Neuronal stem cell (in vitro differentiated cells): ENCODE results near the gene HMGA1.
"Not testable (repeated sequence)": the region's sequence is repeated elsewhere in the genome, so short reads cannot be mapped to it uniquely, and the experiment has no call there.

Source experiments
- DNase-seq: peaks from one replicate; pipeline ENCODE4 v3.0.0-alpha.2; 2013; ENCODE audit warnings: low spot score
- H2AFZ ChIP-seq: one replicate; pipeline ENCODE4 v1.6.1; 2013; ENCODE audit warnings: mild to moderate bottlenecking, low read length, inconsistent platforms
- H2AK5ac ChIP-seq: 2 replicates; pipeline ENCODE4 v1.6.1; 2013; ENCODE audit warnings: low read depth, mild to moderate bottlenecking, inconsistent platforms, low read length, moderate library complexity, mixed read lengths
- H2BK120ac ChIP-seq: 2 replicates; pipeline ENCODE4 v1.6.1; 2013; ENCODE audit warnings: low read depth, mild to moderate bottlenecking, inconsistent platforms, low read length, moderate library complexity, mixed read lengths
- H2BK12ac ChIP-seq: one replicate; pipeline ENCODE4 v1.6.1; 2013; ENCODE audit warnings: low read length, inconsistent platforms
- H2BK15ac ChIP-seq: 2 replicates; pipeline ENCODE4 v1.6.1; 2013; ENCODE audit warnings: mild to moderate bottlenecking, low read length, inconsistent platforms, mixed read lengths
- H2BK5ac ChIP-seq: one replicate; pipeline ENCODE4 v1.6.1; 2013; ENCODE audit warnings: inconsistent platforms, mild to moderate bottlenecking, low read length, moderate library complexity
- H3K14ac ChIP-seq: one replicate; pipeline ENCODE4 v1.6.1; 2013; ENCODE audit warnings: low read length, inconsistent platforms
- H3K18ac ChIP-seq: 2 replicates; pipeline ENCODE4 v1.6.1; 2013; ENCODE audit warnings: low read length, inconsistent platforms
- H3K23ac ChIP-seq: 2 replicates; pipeline ENCODE4 v1.6.1; 2013; ENCODE audit warnings: low read depth, mild to moderate bottlenecking, mixed read lengths, low read length, inconsistent platforms; ENCODE audit not compliant: poor library complexity
- H3K27ac ChIP-seq: replicated peaks from 3 replicates; pipeline ENCODE4 v1.5.1; 2013; ENCODE audit warnings: low read length, inconsistent platforms
- H3K27me3 ChIP-seq, 3 experiments: 2 replicates each; pipeline ENCODE4 v1.6.1; 2013; ENCODE audit warnings: low read length in 3 of 3, mild to moderate bottlenecking in 2 of 3, inconsistent platforms in 1 of 3, low read depth in 1 of 3, mixed read lengths in 1 of 3, moderate library complexity in 1 of 3; ENCODE audit not compliant: control insufficient read depth in 3 of 3, insufficient read depth in 3 of 3
- H3K36me3 ChIP-seq, 2 donors: replicated peaks in 1 of 2; 2 replicates each; pipeline ENCODE4 v1.6.1; 2013; ENCODE audit warnings: low read length in 2 of 2; ENCODE audit not compliant: control insufficient read depth in 2 of 2, insufficient read depth in 2 of 2
- H3K4ac ChIP-seq: 2 replicates; pipeline ENCODE4 v1.6.1; 2013; ENCODE audit warnings: inconsistent platforms, mild to moderate bottlenecking, low read length, moderate library complexity
- H3K4me1 ChIP-seq, 2 donors: 1 replicate in 1 of 2; 2 replicates in 1 of 2; pipeline ENCODE4 v1.6.1; 2013; ENCODE audit warnings: low read length in 2 of 2, low read depth in 1 of 2; ENCODE audit not compliant: control insufficient read depth in 2 of 2, insufficient read depth in 1 of 2
- H3K4me2 ChIP-seq: one replicate; pipeline ENCODE4 v1.6.1; 2013; ENCODE audit warnings: mild to moderate bottlenecking, low read length, inconsistent platforms; ENCODE audit not compliant: insufficient read depth, poor library complexity, severe bottlenecking
- H3K4me3 ChIP-seq, 2 donors: 2 replicates each; pipeline ENCODE4 v1.5.1; 2013; ENCODE audit warnings: low read length in 2 of 2, mild to moderate bottlenecking in 2 of 2, inconsistent platforms in 1 of 2, moderate library complexity in 1 of 2
- H3K79me1 ChIP-seq: one replicate; pipeline ENCODE4 v1.6.1; 2013; ENCODE audit warnings: low read depth, mild to moderate bottlenecking, inconsistent platforms, low read length, moderate library complexity
- H3K9ac ChIP-seq: one replicate; pipeline ENCODE4 v1.6.1; 2013; ENCODE audit warnings: mild to moderate bottlenecking, low read depth, low read length, inconsistent platforms; ENCODE audit not compliant: poor library complexity
- H3K9me3 ChIP-seq, 2 donors: replicated peaks in 1 of 2; 2 replicates each; pipeline versions ENCODE3 to v1.6.1; 2013; ENCODE audit warnings: low read length in 2 of 2, mild to moderate bottlenecking in 2 of 2, inconsistent platforms in 1 of 2, low read depth in 1 of 2, mixed read lengths in 1 of 2, moderate library complexity in 1 of 2; ENCODE audit not compliant: control insufficient read depth in 2 of 2, insufficient read depth in 1 of 2
- H4K8ac ChIP-seq: one replicate; pipeline ENCODE4 v1.6.1; 2013; ENCODE audit warnings: low read depth, mild to moderate bottlenecking, inconsistent platforms, low read length, moderate library complexity
- H4K91ac ChIP-seq: one replicate; pipeline ENCODE4 v1.6.1; 2013; ENCODE audit warnings: low read length, low read depth, mild to moderate bottlenecking, inconsistent platforms; ENCODE audit not compliant: poor library complexity
- WGBS, 2 donors: extraction: QIAGEN DNeasy Blood & Tissue Kit; methylation state at CpG; one replicate each; pipeline ENCODE4 v1.1.7; 2013; ENCODE audit warnings: missing lambda C conversion rate in 2 of 2, mixed read lengths in 1 of 2; ENCODE audit not compliant: insufficient read length in 2 of 2, insufficient replicate concordance in 1 of 2; ENCODE audit errors: extremely low coverage in 2 of 2; 5-methylcytosine and 5-hydroxymethylcytosine counted together

HMGA1 gene

GRCh38 chr6:34245032-34245760 lies 8.5 kb downstream of the HMGA1 start:
- not testable (repeated sequence) for H3K14ac ChIP-seq, H2BK120ac ChIP-seq, H3K79me1 ChIP-seq, H3K23ac ChIP-seq, H2BK15ac ChIP-seq, H2AFZ ChIP-seq, H3K4ac ChIP-seq, H2BK5ac ChIP-seq, H4K91ac ChIP-seq, H3K27ac ChIP-seq, H2AK5ac ChIP-seq, H3K27me3 ChIP-seq, H3K9ac ChIP-seq, H3K18ac ChIP-seq, H3K4me3 ChIP-seq, H3K9me3 ChIP-seq, DNase-seq, H2BK12ac ChIP-seq, H4K8ac ChIP-seq, H3K4me2 ChIP-seq
- peaks cover 32 to 55% of the 10 kb centered on the region in 2 donors for H3K36me3 ChIP-seq
- peaks cover 12 to 16% of the 10 kb centered on the region in 2 donors for H3K4me1 ChIP-seq
- no CpG with 5 or more reads among the region's 13 CpGs for WGBS, 2 donors

- H3K14ac ChIP-seq, H2AFZ ChIP-seq, H3K9ac ChIP-seq, DNase-seq, H3K18ac ChIP-seq, H3K27ac ChIP-seq, H3K23ac ChIP-seq, H4K8ac ChIP-seq, H3K4me2 ChIP-seq, H4K91ac ChIP-seq, H3K27me3 ChIP-seq, H3K4ac ChIP-seq, H2AK5ac ChIP-seq, H3K4me3 ChIP-seq, H3K9me3 ChIP-seq, H2BK12ac ChIP-seq, H2BK5ac ChIP-seq, H2BK120ac ChIP-seq, H3K79me1 ChIP-seq, H2BK15ac ChIP-seq: not testable (repeated sequence)
- Histone ChIP-seq H3K4me1 (peaks cover 12 to 13% of the 10 kb centered on the region in 2 donors), H3K36me3 (peaks cover 30 to 49% of the 10 kb centered on the region in 2 donors)
- WGBS, 2 donors, result no CpG with 5 or more reads among the region's 7 CpGs
These were observed 9.1 kb downstream of the HMGA1 start for GRCh38 chr6:34245761-34246140.

- H4K8ac ChIP-seq, result no peak overlapping the region
- H2AFZ ChIP-seq, result no peak overlapping the region
- H3K79me1 ChIP-seq, result peaks cover 5% of the 10 kb centered on the region
- no peak overlapping the region for H2BK120ac ChIP-seq
- no peak overlapping the region for H2BK5ac ChIP-seq
- H3K9ac ChIP-seq, result peak overlapping the region; percentile 54
- no peak overlapping the region for H3K4me2 ChIP-seq
- H2BK12ac ChIP-seq, result no peak overlapping the region
- H3K36me3 ChIP-seq, result peaks cover 29 to 44% of the 10 kb centered on the region in 2 donors
- H3K4ac ChIP-seq, result no peak overlapping the region
- H3K14ac ChIP-seq, result no peak overlapping the region
- H3K4me1 ChIP-seq, result peaks cover 12 to 13% of the 10 kb centered on the region in 2 donors
- no peak overlapping the region for H4K91ac ChIP-seq
- H3K27me3 ChIP-seq, result no peaks in the 10 kb centered on the region
- DNase-seq, result no peak
- no peak overlapping the region for H3K18ac ChIP-seq
- peaks cover 0 to 1% of the 10 kb centered on the region in 2 donors for H3K9me3 ChIP-seq
- no peak overlapping the region for H2AK5ac ChIP-seq
- no peak overlapping the region for H2BK15ac ChIP-seq
- no CpG with 5 or more reads among the region's 2 CpGs for WGBS, 2 donors
- H3K27ac ChIP-seq, result no peak overlapping the region
- no peak overlapping the region for H3K4me3 ChIP-seq
- peak overlapping the region; percentile 67 for H3K23ac ChIP-seq
These were observed 9.5 kb downstream of the HMGA1 start for GRCh38 chr6:34246249-34246562.

- no peak overlapping the region for H2BK15ac ChIP-seq
- WGBS, 2 donors, result no CpG with 5 or more reads among the region's 8 CpGs
- H2AFZ ChIP-seq, result no peak overlapping the region
- H2BK12ac ChIP-seq, result no peak overlapping the region
- H4K8ac ChIP-seq, result no peak overlapping the region
- peaks cover 0 to 1% of the 10 kb centered on the region in 2 donors for H3K9me3 ChIP-seq
- H3K18ac ChIP-seq, result peak overlapping the region; percentile 1
- peaks cover 24 to 39% of the 10 kb centered on the region in 2 donors for H3K36me3 ChIP-seq
- no peak overlapping the region for H3K4me2 ChIP-seq
- H3K27me3 ChIP-seq, result no peaks in the 10 kb centered on the region
- H4K91ac ChIP-seq, result no peak overlapping the region
- peak overlapping the region; percentile 67 for H3K23ac ChIP-seq
- no peak overlapping the region for H3K4ac ChIP-seq
- peaks cover 12 to 13% of the 10 kb centered on the region in 2 donors for H3K4me1 ChIP-seq
- H3K14ac ChIP-seq, result no peak overlapping the region
- H2BK5ac ChIP-seq, result no peak overlapping the region
- peak overlapping the region; percentile 54 for H3K9ac ChIP-seq
- H3K27ac ChIP-seq, result peak overlapping the region; percentile 23
- H3K79me1 ChIP-seq, result peaks cover 2% of the 10 kb centered on the region
- no peak for DNase-seq
- H2BK120ac ChIP-seq, result no peak overlapping the region
- no peak overlapping the region for H2AK5ac ChIP-seq
- peak overlapping the region in 1 of 2 donors; percentile 3 for H3K4me3 ChIP-seq
These were observed 10.1 kb downstream of the HMGA1 start for GRCh38 chr6:34246563-34247391.
